Caco-2 (cell line): ENCODE results near the gene ACTR1A. TPM values are rescaled to one million over a fixed set of nuclear protein-coding genes. Genes with fewer than 3 reads are reported as not detected.
A peak's percentile ranks its signal among the peaks of the same experiment; 100 is the strongest.

Source experiments
- BruUV-seq: library from RNA; stranded (reverse); fragments of 400-500 nt; replicated peaks from 2 replicates; lab custom pipeline; 2021; lab: Mats Ljungman, UMichigan
- CTCF ChIA-PET: fragments of 300-600 bp; sonication (Branson Sonifier 250); formaldehyde crosslinking; loops from one replicate; lab custom pipeline; 2022; ENCODE audit warnings: antibody characterized with exemption; lab: Charles Lee
- POLR2A ChIA-PET: fragments of 300-600 bp; sonication (Branson Sonifier 250); formaldehyde crosslinking; loops from one replicate; lab custom pipeline; 2022; ENCODE audit warnings: antibody characterized with exemption; lab: Charles Lee
- DNase-seq, 2 experiments: peaks; one replicate each; pipeline versions ENCODE4 v3.0.0 to v3.0.0-alpha.2; 2020 to 2022
- H3K27me3 ChIP-seq: replicated peaks from 2 replicates; pipeline ENCODE4 v1.6.0; 2011; ENCODE audit warnings: low read length; ENCODE audit not compliant: control insufficient read depth, insufficient read depth
- H3K36me3 ChIP-seq: 2 replicates; pipeline ENCODE4 v1.5.1; 2011; ENCODE audit warnings: low read length; ENCODE audit not compliant: control insufficient read depth, insufficient read depth
- H3K4me1 ChIP-seq: fragments of 250-450 bp; sonication (Bioruptor Pico); 2 replicates; pipeline ENCODE4 v1.5.1; 2020; ENCODE audit warnings: mild to moderate bottlenecking
- H3K4me3 ChIP-seq: 2 replicates; pipeline ENCODE4 v1.5.1; 2011; ENCODE audit warnings: low read depth, mild to moderate bottlenecking, control low read depth, low read length
- H3K9me3 ChIP-seq: fragments of 250-450 bp; sonication (Bioruptor Pico); 2 replicates; pipeline ENCODE4 v1.5.1; 2020; ENCODE audit warnings: mild to moderate bottlenecking, moderate library complexity
- H3K27ac Mint-ChIP-seq: one replicate; pipeline ENCODE4 v1.8.0; 2022; ENCODE audit warnings: mixed read lengths; ENCODE audit not compliant: unreplicated experiment
- H3K27me3 Mint-ChIP-seq: one replicate; pipeline ENCODE4 v1.8.0; 2022; ENCODE audit warnings: mixed read lengths; ENCODE audit not compliant: insufficient read depth, unreplicated experiment
- H3K36me3 Mint-ChIP-seq: one replicate; pipeline ENCODE4 v1.8.0; 2022; ENCODE audit warnings: mild to moderate bottlenecking, mixed read lengths; ENCODE audit not compliant: insufficient read depth, unreplicated experiment
- H3K4me1 Mint-ChIP-seq: one replicate; pipeline ENCODE4 v1.8.0; 2022; ENCODE audit warnings: low read depth, mixed read lengths; ENCODE audit not compliant: unreplicated experiment
- H3K4me3 Mint-ChIP-seq: one replicate; pipeline ENCODE4 v1.8.0; 2022; ENCODE audit warnings: mild to moderate bottlenecking, moderate library complexity, mixed read lengths; ENCODE audit not compliant: unreplicated experiment
- H3K9me3 Mint-ChIP-seq: one replicate; pipeline ENCODE4 v1.8.0; 2022; ENCODE audit warnings: mixed read lengths; ENCODE audit not compliant: unreplicated experiment
- intact Hi-C: fragments of 100-400 bp; cut with micrococcal nuclease; formaldehyde crosslinking; loops from one replicate; pipeline ENCODE4 v1.10.0; 2022; ENCODE audit not compliant: unreplicated experiment
- total RNA-seq: library from RNA; stranded (reverse); gene quantifications from 2 replicates; pipeline ENCODE4 v1.2.3, GENCODE V29; 2022
- TF ChIP-seq, protein P1 (sequence below), 2 experiments: fragments of 200-600 bp in 1 of 2; IDR thresholded peaks; 1 replicate in 1 of 2; 2 replicates in 1 of 2; pipeline versions ENCODE4 v1.5.1 to v1.8.0; 2011 to 2022; ENCODE audit warnings: antibody characterized with exemption in 1 of 2, control low read depth in 1 of 2, inconsistent platforms in 1 of 2, low read depth in 1 of 2, low read length in 1 of 2, mild to moderate bottlenecking in 1 of 2, moderate library complexity in 1 of 2; ENCODE audit not compliant: insufficient read depth in 1 of 2, severe bottlenecking in 1 of 2, unreplicated experiment in 1 of 2

ACTR1A gene
- total RNA-seq, 1 experiment from 2014 or later = 65.9 TPM

DNA sequence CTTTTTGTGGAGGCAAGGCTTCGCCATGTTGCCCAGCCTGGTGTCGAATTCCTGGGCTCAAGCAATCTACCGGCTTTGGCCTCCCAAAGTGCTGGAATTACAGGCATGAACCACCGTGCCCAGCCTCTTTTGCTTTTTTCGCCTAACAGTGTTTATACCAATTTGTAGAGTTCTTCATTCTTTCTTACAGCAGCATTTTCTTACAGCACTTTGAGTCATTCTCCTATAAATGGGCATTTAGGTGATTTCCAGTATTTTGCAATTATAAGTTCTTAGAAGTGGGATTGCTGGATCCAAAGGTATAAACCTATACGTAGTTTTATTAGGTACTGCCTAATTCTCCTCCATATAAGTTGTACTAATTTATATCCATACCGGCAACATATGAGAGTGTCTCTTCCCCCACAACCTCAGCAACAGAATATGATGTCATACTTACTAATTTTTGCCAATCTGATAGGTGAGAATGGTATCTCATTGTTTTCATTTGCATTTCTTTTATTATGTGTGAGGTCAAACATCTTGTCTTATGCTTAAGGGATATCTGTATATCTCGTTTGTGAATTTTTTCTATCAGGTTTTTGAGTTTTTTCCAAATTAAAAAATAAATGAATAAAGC lies 40.4 kb upstream of the ACTR1A start:
- POLR2A ChIA-PET = no interaction called here
- H3K4me3 ChIP-seq = no peak overlapping the region
- H3K36me3 Mint-ChIP-seq = peaks cover 10% of the 10 kb centered on the region
- DNase-seq = no peak
- TF ChIP-seq, protein P1, sequence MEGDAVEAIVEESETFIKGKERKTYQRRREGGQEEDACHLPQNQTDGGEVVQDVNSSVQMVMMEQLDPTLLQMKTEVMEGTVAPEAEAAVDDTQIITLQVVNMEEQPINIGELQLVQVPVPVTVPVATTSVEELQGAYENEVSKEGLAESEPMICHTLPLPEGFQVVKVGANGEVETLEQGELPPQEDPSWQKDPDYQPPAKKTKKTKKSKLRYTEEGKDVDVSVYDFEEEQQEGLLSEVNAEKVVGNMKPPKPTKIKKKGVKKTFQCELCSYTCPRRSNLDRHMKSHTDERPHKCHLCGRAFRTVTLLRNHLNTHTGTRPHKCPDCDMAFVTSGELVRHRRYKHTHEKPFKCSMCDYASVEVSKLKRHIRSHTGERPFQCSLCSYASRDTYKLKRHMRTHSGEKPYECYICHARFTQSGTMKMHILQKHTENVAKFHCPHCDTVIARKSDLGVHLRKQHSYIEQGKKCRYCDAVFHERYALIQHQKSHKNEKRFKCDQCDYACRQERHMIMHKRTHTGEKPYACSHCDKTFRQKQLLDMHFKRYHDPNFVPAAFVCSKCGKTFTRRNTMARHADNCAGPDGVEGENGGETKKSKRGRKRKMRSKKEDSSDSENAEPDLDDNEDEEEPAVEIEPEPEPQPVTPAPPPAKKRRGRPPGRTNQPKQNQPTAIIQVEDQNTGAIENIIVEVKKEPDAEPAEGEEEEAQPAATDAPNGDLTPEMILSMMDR (IDR thresholded peaks at IDR 0.05; ENCODE audit: insufficient read depth in 1 of 2, low read depth in 1 of 2, low read length in 1 of 2, severe bottlenecking in 1 of 2, unreplicated experiment in 1 of 2) = no peak
- CTCF ChIA-PET = no interaction called here
- H3K27me3 Mint-ChIP-seq = no peaks in the 10 kb centered on the region
- H3K9me3 ChIP-seq = no peaks in the 10 kb centered on the region
- H3K4me1 Mint-ChIP-seq = peaks cover 9% of the 10 kb centered on the region
- H3K27me3 ChIP-seq = no peaks in the 10 kb centered on the region
- H3K4me3 Mint-ChIP-seq = no peak overlapping the region
- H3K9me3 Mint-ChIP-seq = no peaks in the 10 kb centered on the region
- BruUV-seq = no TSS peak
- no peaks in the 10 kb centered on the region for H3K36me3 ChIP-seq
- H3K4me1 ChIP-seq = peaks cover 9% of the 10 kb centered on the region; the same call in 1 of the 2 replicates
- intact Hi-C loops = no loop called here
- no peak overlapping the region for H3K27ac Mint-ChIP-seq

GRCh38 chr10:102540023-102540422 lies 37.5 kb upstream of the ACTR1A start:
- CTCF ChIA-PET = no interaction called here
- H3K36me3 Mint-ChIP-seq = peaks cover 12% of the 10 kb centered on the region
- POLR2A ChIA-PET = interaction anchor here (0.6 kb wide), 1 partner anchor 141 kb away, joined by 3 read pairs; no protein-coding TSS in a partner anchor
- H3K27me3 Mint-ChIP-seq = no peaks in the 10 kb centered on the region
- peak in 1 of 2 experiments; percentile 13 for DNase-seq
- intact Hi-C loops = no loop called here
- H3K4me1 Mint-ChIP-seq = peaks cover 9% of the 10 kb centered on the region
- no peaks in the 10 kb centered on the region for H3K36me3 ChIP-seq
- peaks cover 9% of the 10 kb centered on the region; the same call in 1 of the 2 replicates for H3K4me1 ChIP-seq
- no peak overlapping the region for H3K27ac Mint-ChIP-seq
- BruUV-seq = no TSS peak
- TF ChIP-seq, protein P1 (IDR thresholded peaks at IDR 0.05; ENCODE audit: insufficient read depth in 1 of 2, low read depth in 1 of 2, low read length in 1 of 2, severe bottlenecking in 1 of 2, unreplicated experiment in 1 of 2) = peak; percentile 33 to 44
- no peak overlapping the region for H3K4me3 Mint-ChIP-seq
- H3K4me3 ChIP-seq = no peak overlapping the region
- H3K9me3 Mint-ChIP-seq = no peaks in the 10 kb centered on the region
- no peaks in the 10 kb centered on the region for H3K27me3 ChIP-seq
- no peaks in the 10 kb centered on the region for H3K9me3 ChIP-seq

DNA sequence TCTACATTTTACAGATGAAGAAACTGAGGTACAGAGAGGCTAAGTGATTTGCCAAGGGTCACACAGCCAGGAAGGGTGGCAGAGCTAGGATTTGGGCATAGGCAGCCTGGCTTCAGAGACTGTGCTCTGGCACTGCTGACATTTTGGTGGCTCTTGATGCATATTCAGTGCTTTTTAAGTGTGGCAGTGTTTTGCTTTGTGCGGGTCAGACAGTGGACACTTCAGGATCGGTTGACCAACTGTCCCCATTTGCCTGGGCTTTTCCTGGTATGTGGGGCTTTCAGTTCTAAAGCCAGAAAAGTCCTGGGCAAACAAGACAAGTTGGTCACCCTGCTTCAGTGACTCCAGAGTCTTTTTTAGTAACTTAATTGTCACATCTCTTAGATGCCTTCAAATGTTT lies 36.3 kb upstream of the ACTR1A start:
- H3K4me3 ChIP-seq = no peak overlapping the region
- TF ChIP-seq, protein P1 (IDR thresholded peaks at IDR 0.05; ENCODE audit: insufficient read depth in 1 of 2, low read depth in 1 of 2, low read length in 1 of 2, severe bottlenecking in 1 of 2, unreplicated experiment in 1 of 2) = no peak
- no peaks in the 10 kb centered on the region for H3K9me3 ChIP-seq
- intact Hi-C loops = loop anchor here (1.0 kb wide), 1 partner anchor 32 kb away; no protein-coding TSS in a partner anchor
- ChIA-PET POLR2A (no interaction called here), CTCF (no interaction called here)
- H3K27me3 ChIP-seq = no peaks in the 10 kb centered on the region
- H3K36me3 ChIP-seq = no peaks in the 10 kb centered on the region
- no peaks in the 10 kb centered on the region for H3K9me3 Mint-ChIP-seq
- DNase-seq = peak in 1 of 2 experiments; percentile 14
- peaks cover 9% of the 10 kb centered on the region for H3K4me1 Mint-ChIP-seq
- peak overlapping the region; percentile 35 for H3K27ac Mint-ChIP-seq
- H3K36me3 Mint-ChIP-seq = peaks cover 12% of the 10 kb centered on the region
- H3K4me3 Mint-ChIP-seq = no peak overlapping the region
- peaks cover 9% of the 10 kb centered on the region; the same call in 1 of the 2 replicates for H3K4me1 ChIP-seq
- no peaks in the 10 kb centered on the region for H3K27me3 Mint-ChIP-seq
- BruUV-seq = no TSS peak
